GM10266 (cell line): ENCODE data around the gene MRGPRD.

Experiments used
- DNase-seq: peaks from one replicate; pipeline ENCODE4 v3.0.0; 2012; ENCODE audit errors: extremely low spot score
- TF ChIP-seq, protein P1 (sequence below): IDR thresholded peaks from 2 replicates; pipeline ENCODE4 v1.5.1; 2012; ENCODE audit warnings: mild to moderate bottlenecking, low read depth; ENCODE audit not compliant: control insufficient read depth, insufficient read depth; ENCODE audit errors: missing control alignments

Gene MRGPRD

GRCh38 chr11:69005183-69005630 is 24.4 kb upstream of the MRGPRD start:
- no peak for DNase-seq
- TF ChIP-seq, protein P1, sequence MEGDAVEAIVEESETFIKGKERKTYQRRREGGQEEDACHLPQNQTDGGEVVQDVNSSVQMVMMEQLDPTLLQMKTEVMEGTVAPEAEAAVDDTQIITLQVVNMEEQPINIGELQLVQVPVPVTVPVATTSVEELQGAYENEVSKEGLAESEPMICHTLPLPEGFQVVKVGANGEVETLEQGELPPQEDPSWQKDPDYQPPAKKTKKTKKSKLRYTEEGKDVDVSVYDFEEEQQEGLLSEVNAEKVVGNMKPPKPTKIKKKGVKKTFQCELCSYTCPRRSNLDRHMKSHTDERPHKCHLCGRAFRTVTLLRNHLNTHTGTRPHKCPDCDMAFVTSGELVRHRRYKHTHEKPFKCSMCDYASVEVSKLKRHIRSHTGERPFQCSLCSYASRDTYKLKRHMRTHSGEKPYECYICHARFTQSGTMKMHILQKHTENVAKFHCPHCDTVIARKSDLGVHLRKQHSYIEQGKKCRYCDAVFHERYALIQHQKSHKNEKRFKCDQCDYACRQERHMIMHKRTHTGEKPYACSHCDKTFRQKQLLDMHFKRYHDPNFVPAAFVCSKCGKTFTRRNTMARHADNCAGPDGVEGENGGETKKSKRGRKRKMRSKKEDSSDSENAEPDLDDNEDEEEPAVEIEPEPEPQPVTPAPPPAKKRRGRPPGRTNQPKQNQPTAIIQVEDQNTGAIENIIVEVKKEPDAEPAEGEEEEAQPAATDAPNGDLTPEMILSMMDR: no peak

DNA sequence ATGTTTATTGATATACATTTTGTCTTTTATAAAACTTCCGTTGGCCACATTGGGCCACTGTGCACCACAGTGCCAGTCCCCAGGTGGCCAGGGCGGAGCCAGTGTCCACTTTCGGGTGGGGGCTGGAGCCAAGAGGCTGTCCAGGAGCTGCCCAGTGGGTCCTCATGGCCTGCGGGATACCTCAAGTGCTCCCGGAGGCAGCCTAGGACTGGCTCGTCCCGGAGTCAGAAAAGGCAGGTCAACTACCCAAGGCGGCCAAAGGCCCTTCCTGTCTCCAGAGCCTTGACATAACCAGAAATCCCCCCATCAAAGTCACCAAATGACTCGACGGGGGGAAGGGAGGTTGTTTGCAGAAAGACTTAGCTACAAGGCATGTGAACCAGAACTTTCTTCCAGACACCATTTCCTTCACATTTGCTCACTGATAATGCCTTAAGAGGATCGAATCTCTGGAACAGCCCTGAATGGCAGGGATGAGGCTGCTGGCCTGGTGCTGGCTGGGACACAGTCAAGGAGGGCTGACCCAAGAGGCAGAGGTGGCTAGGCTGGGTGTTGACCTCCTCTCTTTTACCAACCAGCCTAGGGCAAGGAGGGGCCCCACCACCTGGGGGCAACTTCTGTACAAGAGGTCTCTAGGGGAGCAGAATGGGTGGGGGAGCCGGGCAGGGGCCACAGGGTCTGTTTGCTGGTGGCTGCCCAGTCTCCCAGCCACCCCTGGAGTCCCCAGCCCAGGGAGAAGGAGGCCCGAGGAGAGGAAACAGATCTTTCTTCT is 23.8 kb upstream of the MRGPRD start:
- TF ChIP-seq, protein P1: no peak

GRCh38 chr11:69003866-69004367 is 23.1 kb upstream of the MRGPRD start:
- TF ChIP-seq, protein P1: no peak
- no peak for DNase-seq

More for the DNA sequence above, 23.8 kb upstream of the MRGPRD start:
- DNase-seq: no peak

GRCh38 chr11:69003301-69003865 is 22.6 kb upstream of the MRGPRD start:
- TF ChIP-seq, protein P1: no peak
- no peak for DNase-seq

GRCh38 chr11:69002570-69003231 is 21.9 kb upstream of the MRGPRD start:
- no peak for DNase-seq
- TF ChIP-seq, protein P1: no peak

GRCh38 chr11:69002110-69002569 is 21.4 kb upstream of the MRGPRD start:
- TF ChIP-seq, protein P1: no peak

More at GRCh38 chr11:69002110-69002569, 21.4 kb upstream of the MRGPRD start:
- no peak for DNase-seq
